Measurements from ENCODE around the gene CHD3. TPM values are rescaled to one million over a fixed set of nuclear protein-coding genes. Genes with fewer than 3 reads are reported as not detected.

Gene CHD3
- total RNA-seq, 1 experiment from 2014 or later = 98.2 TPM

DNA sequence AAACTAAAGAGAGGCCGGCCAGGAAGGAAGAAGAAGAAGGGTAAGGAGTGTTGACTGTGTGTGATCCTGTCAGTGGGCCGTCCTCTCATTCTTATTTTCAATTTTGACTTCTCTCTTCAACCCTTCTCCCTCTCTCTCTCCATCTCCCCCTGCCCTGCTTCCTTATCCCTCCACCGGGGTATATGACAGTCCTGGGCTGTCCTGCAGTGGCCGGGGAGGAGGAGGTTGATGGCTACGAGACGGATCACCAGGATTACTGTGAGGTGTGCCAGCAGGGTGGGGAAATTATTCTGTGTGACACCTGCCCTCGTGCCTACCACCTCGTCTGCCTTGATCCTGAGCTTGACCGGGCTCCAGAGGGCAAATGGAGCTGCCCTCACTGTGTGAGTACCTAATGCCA is 5.6 kb downstream of the CHD3 start:
- no peak for DNase-seq (ENCODE audit: low read depth)

- no peak for DNase-seq (ENCODE audit: low read depth)
These were observed 6.3 kb downstream of the CHD3 start for GRCh38 chr17:7894866-7895265.

GRCh38 chr17:7897090-7897489 is 8.5 kb downstream of the CHD3 start:
- no peak for DNase-seq (ENCODE audit: low read depth)

DNA sequence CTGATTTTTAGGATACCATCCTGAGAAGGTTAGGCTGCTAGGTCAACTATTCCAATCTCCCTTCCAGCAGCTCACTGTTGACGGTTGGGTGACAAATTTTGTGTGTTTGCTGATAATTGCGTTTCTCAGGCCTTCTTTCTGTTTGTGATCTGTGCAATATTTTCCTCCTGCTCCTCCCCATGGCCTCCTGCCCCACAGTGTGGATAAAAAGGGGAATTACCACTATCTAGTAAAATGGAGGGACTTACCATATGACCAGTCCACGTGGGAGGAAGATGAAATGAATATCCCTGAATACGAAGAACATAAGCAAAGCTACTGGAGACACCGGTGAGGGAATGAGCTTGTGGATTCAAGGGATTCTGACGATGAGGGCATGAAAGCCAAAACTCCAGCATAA is 9.2 kb downstream of the CHD3 start:
- DNase-seq (ENCODE audit: low read depth) = peak; percentile 55

- DNase-seq (ENCODE audit: low read depth) = no peak
These were observed 14.8 kb downstream of the CHD3 start for GRCh38 chr17:7903154-7904103.

- DNase-seq (ENCODE audit: low read depth) = no peak
These were observed 20.5 kb downstream of the CHD3 start for GRCh38 chr17:7909089-7909488.

- DNase-seq (ENCODE audit: low read depth) = no peak
These were observed 21.7 kb downstream of the CHD3 start for GRCh38 chr17:7910281-7910680.

DNA sequence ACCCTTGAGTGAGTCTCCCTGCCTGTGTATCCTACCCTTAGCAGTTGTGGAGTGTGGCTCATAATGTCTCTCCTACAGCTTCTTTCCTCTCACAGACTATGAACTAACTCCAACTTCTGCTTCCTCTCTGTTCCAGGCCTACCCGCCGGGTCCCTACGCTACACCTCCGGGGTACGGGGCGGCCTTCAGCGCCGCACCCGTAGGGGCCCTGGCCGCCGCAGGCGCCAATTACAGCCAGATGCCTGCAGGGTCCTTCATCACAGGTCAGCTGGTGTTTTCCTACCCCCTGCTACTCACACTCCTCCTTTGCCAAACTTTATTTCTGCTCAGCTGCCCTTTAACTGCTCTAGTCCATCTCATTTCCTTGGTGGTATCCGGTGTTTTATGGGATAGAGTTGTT is 22.1 kb downstream of the CHD3 start:
- DNase-seq (ENCODE audit: low read depth) = no peak

DNA sequence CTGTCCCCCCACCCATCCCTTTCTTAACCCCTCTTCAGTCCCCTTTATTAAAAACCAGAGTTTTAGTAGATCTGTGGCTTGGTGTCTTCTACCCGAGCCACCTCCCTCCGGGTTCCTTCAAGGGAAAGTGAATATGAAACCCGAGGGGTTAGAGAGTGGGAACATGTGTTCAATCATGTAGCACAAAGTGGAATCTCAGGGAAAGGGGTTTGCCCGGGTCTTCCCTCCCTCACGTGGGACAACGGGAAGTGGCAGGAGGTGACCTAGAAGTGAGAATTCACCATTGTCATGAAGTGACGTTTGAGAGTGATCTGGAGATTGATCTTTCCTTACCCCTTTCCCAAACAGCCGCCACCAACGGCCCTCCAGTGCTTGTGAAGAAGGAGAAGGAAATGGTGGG is 22.5 kb downstream of the CHD3 start:
- no peak for DNase-seq (ENCODE audit: low read depth)

- peak; percentile 74 for DNase-seq (ENCODE audit: low read depth)
These were observed 24.4 kb downstream of the CHD3 start for GRCh38 chr17:7912927-7913524.

- no peak for DNase-seq (ENCODE audit: low read depth)
These were observed 26.6 kb downstream of the CHD3 start for GRCh38 chr17:7915179-7915610.

DNA sequence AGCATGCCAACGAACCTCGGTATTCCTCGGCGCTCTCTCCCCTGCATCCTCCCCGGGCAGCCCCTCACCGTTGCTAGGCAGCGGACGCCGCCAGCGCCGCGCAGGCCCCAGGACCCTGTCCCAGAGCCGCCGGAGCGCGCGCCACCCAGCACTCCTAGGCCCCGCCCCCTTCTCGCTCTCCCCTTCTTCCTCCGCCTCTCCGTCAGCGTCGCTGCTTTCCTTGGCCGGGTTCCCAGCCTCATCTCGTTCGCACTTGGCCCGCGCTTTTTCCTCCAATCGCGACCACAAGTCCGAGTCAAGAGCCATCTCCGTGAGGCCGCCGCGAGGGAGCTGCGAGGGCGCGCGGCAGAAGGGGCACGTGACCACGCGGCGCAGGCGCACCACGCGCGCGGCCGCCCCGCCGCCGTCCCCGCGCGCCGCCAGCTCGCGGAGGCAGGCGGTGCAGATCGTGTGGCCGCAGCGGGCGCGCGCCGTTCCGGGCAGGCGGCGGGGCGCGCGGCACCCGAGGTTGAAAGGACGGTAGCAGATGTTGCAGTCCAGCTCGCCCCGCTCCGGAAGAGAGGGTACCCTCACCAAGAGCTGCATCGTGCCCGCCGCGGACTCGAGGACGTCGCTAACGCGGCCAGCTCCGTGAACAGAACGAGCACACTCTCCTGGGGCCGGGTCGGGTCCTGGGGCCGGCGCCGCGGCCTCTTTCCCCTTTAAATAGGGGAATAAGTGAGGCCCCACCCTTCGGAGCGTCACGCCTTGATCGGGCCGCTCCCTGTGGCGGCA is 27.2 kb downstream of the CHD3 start, which contains the start of gene RNF227:
Gene RNF227, minus strand, starts transcription at position 679 of the 774 bp plus-strand sequence. Its CDS starts 94 bp downstream, at position 585.
- DNase-seq (ENCODE audit: low read depth) = peak; percentile 97

DNA sequence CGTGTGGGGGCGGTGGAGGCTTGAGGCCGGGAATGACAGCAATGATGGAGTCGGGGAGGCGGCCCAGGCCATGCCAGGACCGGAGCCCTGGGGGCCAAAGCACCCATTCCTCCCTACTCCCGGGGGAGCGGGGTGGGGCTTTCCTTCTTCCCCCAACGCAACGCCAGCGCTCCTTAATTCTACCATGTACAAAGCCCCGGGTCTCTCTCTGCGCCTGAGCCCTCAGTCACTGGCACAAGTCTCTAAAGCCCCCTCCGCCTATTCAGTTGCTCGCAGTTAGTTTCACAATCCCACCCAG is 27.7 kb downstream of the CHD3 start:
- no peak for DNase-seq (ENCODE audit: low read depth)

- peak; percentile 60 for DNase-seq (ENCODE audit: low read depth)
These were observed 28.2 kb downstream of the CHD3 start for GRCh38 chr17:7916808-7917207.

GRCh38 chr17:7922269-7922844 is 33.8 kb downstream of the CHD3 start:
- DNase-seq (ENCODE audit: low read depth) = no peak

DNA sequence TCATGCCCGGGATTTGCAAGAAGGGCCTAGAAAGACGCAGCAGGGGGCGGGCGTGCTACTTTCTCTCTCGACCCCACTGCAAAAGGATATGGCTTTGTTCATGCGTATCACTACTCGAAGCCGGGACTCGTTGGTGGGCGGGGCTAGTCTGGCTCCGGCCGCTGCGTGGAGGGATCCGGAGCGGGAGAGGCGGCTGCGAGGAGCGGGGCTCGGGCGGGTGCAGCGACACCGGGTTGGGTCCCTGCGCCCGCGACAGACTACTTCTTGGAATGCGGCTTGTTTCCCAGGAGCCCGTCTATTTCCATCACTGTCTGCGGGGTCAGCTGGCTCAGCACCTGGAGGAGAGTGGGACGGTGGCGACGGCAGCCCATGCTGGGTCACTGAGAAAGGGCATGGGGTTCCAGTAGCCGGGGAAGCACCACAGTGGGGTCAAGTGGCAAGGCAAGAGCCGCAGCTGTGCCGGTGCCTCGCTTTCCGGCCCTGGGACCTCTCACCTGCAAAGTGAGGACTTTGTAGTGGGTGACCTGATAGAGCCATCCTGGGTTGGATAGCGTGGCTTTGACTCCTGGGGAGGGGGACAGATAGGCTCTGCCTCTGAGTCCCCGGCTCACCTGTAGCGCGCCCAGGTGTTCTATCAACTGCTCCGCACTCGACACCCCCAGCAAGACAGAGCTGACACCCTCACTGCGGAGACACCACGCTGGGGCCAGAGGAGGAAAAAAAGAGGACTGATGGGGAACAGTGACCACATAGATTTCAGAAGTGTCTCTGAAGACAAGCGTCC is 34.4 kb downstream of the CHD3 start:
- no peak for DNase-seq (ENCODE audit: low read depth)

GRCh38 chr17:7927596-7927995 is 39.0 kb downstream of the CHD3 start:
- no peak for DNase-seq (ENCODE audit: low read depth)

DNA sequence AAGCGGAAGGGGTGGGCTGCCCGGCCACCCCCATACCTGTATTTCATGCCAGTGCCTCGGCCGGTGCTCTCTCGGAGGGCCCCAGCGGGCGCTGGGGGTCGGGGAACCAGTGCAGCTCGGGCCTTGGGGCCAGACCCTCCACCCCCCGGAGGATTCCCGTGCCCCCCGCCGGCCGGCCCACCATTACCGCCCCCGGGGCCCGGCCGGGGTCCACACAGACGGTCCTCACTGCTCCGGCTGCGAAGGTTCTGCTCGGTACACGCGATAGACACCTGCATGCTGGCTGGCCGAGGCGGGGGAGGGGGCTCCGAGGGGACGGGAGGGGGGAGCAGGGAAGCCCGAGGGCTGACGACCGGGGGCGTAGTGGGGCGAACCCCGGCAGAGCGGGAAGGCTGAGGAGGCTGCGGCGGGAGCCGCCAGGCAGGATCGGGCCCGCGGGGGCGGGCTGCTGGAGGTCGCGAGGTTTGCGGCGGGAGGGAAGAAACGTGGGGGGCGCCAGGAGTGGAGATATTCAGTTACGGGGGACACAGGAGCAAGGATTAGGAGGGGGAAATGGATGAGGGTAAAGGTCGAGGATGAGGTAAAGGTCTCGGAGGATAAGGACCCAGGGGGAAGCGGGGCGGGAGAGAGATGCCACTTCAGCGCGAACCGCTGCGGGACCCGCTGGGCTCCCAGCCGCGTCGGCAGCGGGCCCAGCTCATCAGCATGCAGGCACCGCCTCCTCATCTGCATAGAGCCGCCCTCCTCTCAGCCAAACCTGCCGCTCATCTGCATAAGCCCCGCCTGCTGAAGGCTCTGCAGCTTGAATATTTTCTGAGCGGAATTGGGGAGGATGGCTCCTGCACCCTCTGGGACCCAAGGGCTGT is 40.8 kb downstream of the CHD3 start, which contains the start of gene KCNAB3:
Gene KCNAB3, minus strand, starts transcription at position 699 of the 866 bp plus-strand sequence. Its CDS starts 421 bp downstream, at position 278.
- peak; percentile 2 for DNase-seq (ENCODE audit: low read depth)

DNA sequence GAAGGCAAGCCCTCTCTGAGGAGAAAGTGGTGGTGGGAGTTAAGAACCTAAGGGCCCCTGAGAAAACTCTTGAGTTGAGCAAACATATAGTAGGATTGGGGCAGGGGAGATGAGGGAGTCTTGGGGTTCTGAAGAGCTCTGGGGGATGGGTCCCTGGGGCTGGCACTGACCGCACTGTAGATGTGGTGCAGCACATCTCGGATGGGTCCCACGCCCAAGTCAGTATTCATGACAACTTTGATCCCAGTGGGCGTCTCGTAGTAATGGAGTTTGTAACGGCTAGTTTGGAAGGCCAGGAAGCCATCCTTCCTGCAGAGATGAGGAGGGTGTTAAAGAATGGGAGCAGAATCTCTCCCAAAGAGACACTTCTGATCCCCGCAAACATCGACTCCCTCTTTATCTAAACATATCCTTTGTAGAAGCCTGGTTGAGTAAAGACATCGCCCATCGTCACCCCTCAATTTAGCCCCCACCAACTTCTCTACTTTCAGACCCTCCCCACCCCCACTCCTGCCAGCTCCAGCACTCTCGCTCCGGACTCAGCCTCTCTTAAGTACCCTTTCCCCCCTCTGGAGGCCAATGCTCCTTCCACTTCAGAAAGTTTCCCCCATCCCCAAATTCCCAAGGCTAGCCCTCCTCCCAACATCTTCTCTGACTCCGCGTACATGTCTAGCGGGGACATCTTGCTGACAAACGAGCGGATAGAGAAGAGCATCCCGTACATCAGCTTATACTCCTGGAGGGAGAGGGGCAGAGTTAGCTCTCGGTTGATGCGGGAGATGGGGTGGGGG is 42.4 kb downstream of the CHD3 start:
- DNase-seq (ENCODE audit: low read depth) = no peak
